Natural killer cell (primary cell): ENCODE measurements around the gene SDC3. TPM values are rescaled to one million over a fixed set of nuclear protein-coding genes. Genes with fewer than 3 reads are reported as not detected.

ENCODE experiments used
- ATAC-seq, 3 donors: fragments of 150-1000 bp in 2 of 3; fragments of 200-7000 bp in 1 of 3; cut with Tn5 transposase; 1 replicate in 1 of 3; 2 replicates in 2 of 3; pipeline ENCODE4 v1.10.0; 2021; ENCODE audit warnings: mild to moderate bottlenecking in 2 of 3, moderate library complexity in 2 of 3
- DNase-seq, 2 donors: peaks; one replicate each; pipeline versions ENCODE4 v3.0.0 to v3.0.0-alpha.2; 2013 to 2021; ENCODE audit warnings: mixed read lengths in 1 of 2
- H3K27ac ChIP-seq: one replicate; pipeline ENCODE4 v1.5.1; 2013; ENCODE audit warnings: mild to moderate bottlenecking, low read length
- H3K27me3 ChIP-seq: one replicate; pipeline ENCODE4 v1.6.1; 2013; ENCODE audit warnings: low read length; ENCODE audit not compliant: control insufficient read depth, insufficient read depth
- H3K36me3 ChIP-seq: one replicate; pipeline ENCODE4 v1.6.1; 2013; ENCODE audit warnings: low read length; ENCODE audit not compliant: control insufficient read depth, insufficient read depth
- H3K4me1 ChIP-seq: one replicate; pipeline ENCODE4 v1.6.1; 2013; ENCODE audit warnings: low read length; ENCODE audit not compliant: control insufficient read depth, insufficient read depth
- H3K4me3 ChIP-seq: one replicate; pipeline ENCODE4 v1.5.1; 2013; ENCODE audit warnings: low read length
- H3K9me3 ChIP-seq: one replicate; pipeline ENCODE4 v1.6.1; 2013; ENCODE audit warnings: low read length; ENCODE audit not compliant: control insufficient read depth, insufficient read depth
- H3K27ac Mint-ChIP-seq, 2 donors: one replicate each; pipeline ENCODE4 v1.8.0; 2022; ENCODE audit warnings: mild to moderate bottlenecking in 2 of 2, mixed read lengths in 2 of 2, moderate library complexity in 1 of 2
- H3K27me3 Mint-ChIP-seq, 2 donors: one replicate each; pipeline ENCODE4 v1.8.0; 2022; ENCODE audit warnings: low read depth in 2 of 2, mixed read lengths in 2 of 2
- H3K36me3 Mint-ChIP-seq: one replicate; pipeline ENCODE4 v1.8.0; 2022; ENCODE audit warnings: mixed read lengths
- H3K4me1 Mint-ChIP-seq, 2 donors: one replicate each; pipeline ENCODE4 v1.8.0; 2022; ENCODE audit warnings: mixed read lengths in 2 of 2
- H3K4me3 Mint-ChIP-seq: one replicate; pipeline ENCODE4 v1.8.0; 2022; ENCODE audit warnings: mild to moderate bottlenecking, moderate library complexity, mixed read lengths
- H3K9me3 Mint-ChIP-seq, 2 donors: one replicate each; pipeline ENCODE4 v1.8.0; 2022; ENCODE audit warnings: mixed read lengths in 2 of 2
- CTCF ChIP-seq: fragments of 200-600 bp; IDR thresholded peaks from one replicate; pipeline ENCODE4 v1.8.0; 2022; ENCODE audit warnings: antibody characterized with exemption
- WGBS: methylation state at CpG from one replicate; pipeline ENCODE4 v1.1.7; 2013; ENCODE audit warnings: missing lambda C conversion rate; ENCODE audit not compliant: insufficient coverage; 5-methylcytosine and 5-hydroxymethylcytosine counted together
- intact Hi-C: fragments of 100-400 bp; cut with micrococcal nuclease; formaldehyde crosslinking; loops from one replicate; pipeline ENCODE4 v1.14.2; 2022
- total RNA-seq, 4 donors: library from RNA; stranded (reverse); fragments of 120-200 nt in 1 of 4; gene quantifications; one replicate each; pipeline versions ENCODE4 v1.2.3 to v1.2.4, GENCODE V29; 2013 to 2022

SDC3 gene
- total RNA-seq, 3 donors from 2014 or later (not counting 1 experiment from before 2014, with no cell fraction given) = 0.33 to 0.63 TPM; not detected in 1

DNA sequence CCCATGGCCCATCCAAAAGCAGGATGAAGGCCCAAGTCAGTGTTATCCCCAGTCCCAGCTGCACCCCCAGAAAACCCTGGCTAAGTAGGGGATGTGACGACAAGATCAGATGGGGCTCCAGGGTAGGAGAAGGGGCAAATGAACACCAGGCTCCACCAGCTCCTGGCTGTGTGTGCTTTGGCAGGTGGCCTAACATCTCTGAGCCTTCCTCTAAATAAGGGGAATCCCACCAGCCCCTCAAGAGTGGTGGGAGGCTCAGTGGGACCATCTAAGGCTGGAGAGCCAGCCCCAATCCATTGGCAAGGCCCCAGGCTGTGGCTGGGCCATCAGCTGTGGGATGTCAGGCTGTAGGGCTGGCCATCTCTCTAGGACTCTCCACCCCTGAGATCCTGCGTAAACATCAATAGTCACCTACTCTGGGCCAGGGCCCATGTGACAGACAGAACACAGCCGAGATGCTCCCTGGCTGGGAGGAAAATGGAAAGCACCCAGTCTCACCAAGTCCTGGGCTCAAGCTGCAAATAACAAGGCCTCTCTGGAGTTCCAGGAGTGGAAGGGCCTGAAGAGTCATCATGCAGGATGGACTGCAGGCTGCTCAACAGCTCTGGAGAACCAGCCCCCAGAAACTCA is 7.5 kb downstream of the SDC3 start:
- H3K4me3 ChIP-seq = no peak overlapping the region
- H3K9me3 ChIP-seq = no peaks in the 10 kb centered on the region
- H3K4me1 ChIP-seq = no peaks in the 10 kb centered on the region
- Mint-ChIP-seq H3K4me3 (no peak overlapping the region), H3K9me3 (no peaks in the 10 kb centered on the region), H3K27ac (no peak overlapping the region), H3K36me3 (no peaks in the 10 kb centered on the region), H3K4me1 (no peaks in the 10 kb centered on the region), H3K27me3 (peaks cover 32 to 38% of the 10 kb centered on the region in 2 donors)
- H3K27me3 ChIP-seq = peaks cover 3% of the 10 kb centered on the region
- ATAC-seq (no peak), DNase-seq (no peak)
- intact Hi-C loops = no loop called here
- 88% methylated on average over 3 of the region's 3 CpGs for WGBS
- no peak for TF ChIP-seq CTCF
- H3K36me3 ChIP-seq = no peaks in the 10 kb centered on the region
- no peak overlapping the region for H3K27ac ChIP-seq

DNA sequence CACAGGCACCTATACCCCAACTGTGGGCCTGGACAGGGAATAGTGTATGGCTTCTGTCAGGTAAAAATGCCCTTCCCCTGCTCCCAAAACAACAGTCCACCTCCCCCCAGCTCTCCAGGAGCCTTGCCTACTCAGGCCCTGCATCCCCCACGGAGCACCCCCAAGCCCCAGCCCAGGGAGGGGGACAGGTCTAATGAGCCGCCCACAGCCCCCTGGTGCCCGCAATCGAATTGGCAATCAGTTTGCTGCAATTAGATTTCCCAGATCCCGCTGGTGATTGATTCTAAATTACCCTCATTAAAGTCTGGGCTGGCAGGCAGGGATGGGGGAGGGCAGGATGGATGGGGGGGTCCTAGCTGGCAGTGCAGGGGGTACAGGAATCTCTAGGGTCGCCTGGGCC is 8.1 kb downstream of the SDC3 start:
- Mint-ChIP-seq H3K9me3 (no peaks in the 10 kb centered on the region), H3K27me3 (peaks cover 29 to 33% of the 10 kb centered on the region in 2 donors), H3K27ac (no peak overlapping the region), H3K36me3 (no peaks in the 10 kb centered on the region), H3K4me1 (no peaks in the 10 kb centered on the region), H3K4me3 (no peak overlapping the region)
- ATAC-seq = no peak
- H3K27ac ChIP-seq = no peak overlapping the region
- no peaks in the 10 kb centered on the region for H3K36me3 ChIP-seq
- 79% methylated on average over 6 of the region's 6 CpGs for WGBS
- no peaks in the 10 kb centered on the region for H3K9me3 ChIP-seq
- H3K27me3 ChIP-seq = peaks cover 4% of the 10 kb centered on the region
- H3K4me1 ChIP-seq = no peaks in the 10 kb centered on the region
- no peak for TF ChIP-seq CTCF
- DNase-seq = no peak
- H3K4me3 ChIP-seq = no peak overlapping the region
- intact Hi-C loops = no loop called here

DNA sequence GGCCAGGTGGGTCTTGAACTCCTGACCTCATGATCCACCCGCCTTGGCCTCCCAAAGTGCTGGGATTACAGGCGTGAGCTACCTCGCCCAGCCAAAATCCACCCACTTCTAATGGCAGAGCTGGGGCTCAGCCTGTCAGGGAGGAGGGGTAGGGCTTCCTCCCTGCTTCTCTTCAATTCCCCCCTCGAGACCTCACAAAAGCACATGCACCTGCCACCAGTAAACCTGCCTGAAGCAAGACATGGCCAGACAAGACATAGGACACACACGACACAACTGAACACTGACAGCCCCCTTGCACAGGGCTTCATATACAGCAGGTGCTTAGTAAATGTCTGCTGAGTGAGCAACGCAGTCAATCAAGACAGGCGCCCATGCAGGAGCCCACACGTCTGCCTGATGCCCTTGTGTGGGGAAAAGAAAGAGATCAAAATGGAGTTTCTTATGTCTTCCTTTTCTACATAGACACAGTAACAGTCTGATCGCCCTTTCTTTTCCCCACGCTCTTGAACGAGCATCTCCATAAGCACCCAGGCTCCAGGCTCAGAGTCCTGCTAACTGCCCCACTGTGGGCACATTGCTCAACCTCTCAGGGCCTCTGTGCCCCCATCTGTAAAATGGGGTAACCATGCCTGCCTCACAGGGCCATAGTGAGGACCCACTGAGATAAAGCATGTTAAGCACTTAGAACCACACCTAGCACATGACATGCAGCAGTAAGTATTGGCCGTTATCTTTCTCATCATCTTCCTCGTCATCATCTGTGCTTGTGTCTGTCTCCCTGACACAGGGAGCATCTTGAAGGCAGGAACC is 8.8 kb downstream of the SDC3 start:
- DNase-seq (no peak), ATAC-seq (no peak)
- WGBS = 80% methylated on average over 13 of the region's 13 CpGs
- Histone ChIP-seq H3K9me3 (no peaks in the 10 kb centered on the region), H3K4me3 (no peak overlapping the region), H3K27ac (no peak overlapping the region), H3K36me3 (no peaks in the 10 kb centered on the region), H3K4me1 (no peaks in the 10 kb centered on the region), H3K27me3 (peaks cover 7% of the 10 kb centered on the region)
- Mint-ChIP-seq H3K4me1 (no peaks in the 10 kb centered on the region), H3K27ac (no peak overlapping the region), H3K27me3 (peaks cover 28 to 31% of the 10 kb centered on the region in 2 donors), H3K9me3 (no peaks in the 10 kb centered on the region), H3K36me3 (no peaks in the 10 kb centered on the region), H3K4me3 (no peak overlapping the region)
- intact Hi-C loops = no loop called here
- no peak for TF ChIP-seq CTCF
